WTC11 (cell line): Measurements from ENCODE around the gene AQP12A. TPM values are rescaled to one million over a fixed set of nuclear protein-coding genes. Genes with fewer than 3 reads are reported as not detected.

Experiments
- ATAC-seq: fragments of 200-7000 bp; cut with Tn5 transposase; 2 replicates; pipeline ENCODE4 v1.10.0; 2021; ENCODE audit warnings: mild to moderate bottlenecking, moderate library complexity
- CTCF ChIA-PET: fragments of 300-600 bp; sonication (Branson Sonifier 250); formaldehyde crosslinking; loops from one replicate; lab custom pipeline; 2021; ENCODE audit warnings: antibody characterized with exemption; lab: Charles Lee
- POLR2A ChIA-PET: fragments of 350-600 bp; sonication (Branson Sonifier 250); formaldehyde crosslinking; loops from one replicate; lab custom pipeline; 2021; ENCODE audit warnings: antibody characterized with exemption; lab: Charles Lee
- DNase-seq: peaks from one replicate; pipeline ENCODE4 v3.0.0; 2021; ENCODE audit warnings: low spot score
- H3K27ac Mint-ChIP-seq: 2 replicates; pipeline ENCODE4 v1.8.0; 2021; ENCODE audit warnings: mixed read lengths
- H3K27me3 Mint-ChIP-seq: 2 replicates; pipeline ENCODE4 v1.8.0; 2021; ENCODE audit warnings: low read depth, mild to moderate bottlenecking, moderate library complexity, mixed read lengths
- H3K36me3 Mint-ChIP-seq: 2 replicates; pipeline ENCODE4 v1.8.0; 2021; ENCODE audit warnings: mixed read lengths
- H3K4me1 Mint-ChIP-seq: 2 replicates; pipeline ENCODE4 v1.8.0; 2022; ENCODE audit warnings: mixed read lengths
- H3K4me3 Mint-ChIP-seq: 2 replicates; pipeline ENCODE4 v1.8.0; 2021; ENCODE audit warnings: mild to moderate bottlenecking, moderate library complexity, mixed read lengths
- H3K9me3 Mint-ChIP-seq: 2 replicates; pipeline ENCODE4 v1.8.0; 2021; ENCODE audit warnings: mixed read lengths
- CREM ChIP-seq: sonication (generic); formaldehyde crosslinking; IDR thresholded peaks from 2 replicates; pipeline ENCODE4 v1.8.1; 2022; ENCODE audit warnings: mild to moderate bottlenecking, missing genetic modification reagents, moderate library complexity
- ELF4 ChIP-seq: sonication (generic); formaldehyde crosslinking; IDR thresholded peaks from 2 replicates; pipeline ENCODE4 v1.8.1; 2022; ENCODE audit warnings: low read depth, mild to moderate bottlenecking, moderate library complexity, missing genetic modification reagents
- EMX1 ChIP-seq: fragments of 250-450 bp; sonication (Bioruptor Pico); IDR thresholded peaks from 2 replicates; pipeline ENCODE4 v1.8.0; 2021; ENCODE audit warnings: mild to moderate bottlenecking
- ETV6 ChIP-seq: sonication (generic); formaldehyde crosslinking; IDR thresholded peaks from 2 replicates; pipeline ENCODE4 v1.8.1; 2022; ENCODE audit warnings: mild to moderate bottlenecking, missing genetic modification reagents
- FOXP4 ChIP-seq: sonication (generic); formaldehyde crosslinking; IDR thresholded peaks from 2 replicates; pipeline ENCODE4 v1.8.0; 2022; ENCODE audit warnings: mild to moderate bottlenecking, missing genetic modification reagents
- IRF2 ChIP-seq: sonication (generic); formaldehyde crosslinking; IDR thresholded peaks from 2 replicates; pipeline ENCODE4 v1.8.0; 2022; ENCODE audit warnings: low read depth, missing genetic modification reagents, borderline replicate concordance
- KAT7 ChIP-seq: sonication (generic); formaldehyde crosslinking; IDR thresholded peaks from 2 replicates; pipeline ENCODE4 v1.8.1; 2023; ENCODE audit warnings: missing genetic modification reagents, mild to moderate bottlenecking, borderline replicate concordance
- PRRX2 ChIP-seq: fragments of 250-450 bp; sonication (Bioruptor Pico); IDR thresholded peaks from 2 replicates; pipeline ENCODE4 v1.8.0; 2021; ENCODE audit warnings: mild to moderate bottlenecking
- SP1 ChIP-seq: sonication (generic); formaldehyde crosslinking; conservative IDR thresholded peaks from 2 replicates; pipeline ENCODE4 v1.8.1; 2022; ENCODE audit warnings: missing genetic modification reagents
- TCF7 ChIP-seq: sonication (generic); formaldehyde crosslinking; IDR thresholded peaks from 2 replicates; pipeline ENCODE4 v1.8.0; 2022; ENCODE audit warnings: mild to moderate bottlenecking, low read depth, missing genetic modification reagents, moderate library complexity
- ZNF121 ChIP-seq: sonication (generic); formaldehyde crosslinking; IDR thresholded peaks from 2 replicates; pipeline ENCODE4 v1.8.0; 2023; ENCODE audit warnings: missing genetic modification reagents
- ZNF317 ChIP-seq: sonication (generic); formaldehyde crosslinking; IDR thresholded peaks from 2 replicates; pipeline ENCODE4 v1.8.1; 2023; ENCODE audit warnings: low read depth, mild to moderate bottlenecking, moderate library complexity, missing genetic modification reagents, borderline replicate concordance
- ZNF396 ChIP-seq: fragments of 250-450 bp; sonication (Bioruptor Pico); IDR thresholded peaks from 2 replicates; pipeline ENCODE4 v1.8.0; 2021; ENCODE audit warnings: mild to moderate bottlenecking, moderate library complexity, borderline replicate concordance
- total RNA-seq: library from RNA; stranded (reverse); gene quantifications from 3 replicates; pipeline ENCODE4 v1.2.3, GENCODE V29; 2021
- TF ChIP-seq, protein P1 (sequence below): sonication (generic); formaldehyde crosslinking; IDR thresholded peaks from 2 replicates; pipeline ENCODE4 v1.8.1; 2022; ENCODE audit warnings: low read depth, mild to moderate bottlenecking, moderate library complexity, missing genetic modification reagents, borderline replicate concordance
- TF ChIP-seq, protein P2 (sequence below): fragments of 250-450 bp; sonication (Bioruptor Pico); IDR thresholded peaks from 2 replicates; pipeline ENCODE4 v1.8.0; 2021; ENCODE audit warnings: mild to moderate bottlenecking
- TF ChIP-seq, protein P3 (sequence below): sonication (generic); formaldehyde crosslinking; IDR thresholded peaks from 2 replicates; pipeline ENCODE4 v1.8.0; 2022; ENCODE audit warnings: mild to moderate bottlenecking, missing genetic modification reagents
- TF ChIP-seq, protein P4 (sequence below): sonication (generic); formaldehyde crosslinking; IDR thresholded peaks from 2 replicates; pipeline ENCODE4 v1.8.1; 2022; ENCODE audit warnings: mild to moderate bottlenecking, moderate library complexity, missing genetic modification reagents
- TF ChIP-seq, protein P5 (sequence below): fragments of 250-450 bp; sonication (Bioruptor Pico); IDR thresholded peaks from 2 replicates; pipeline ENCODE4 v1.9.0; 2021; ENCODE audit warnings: mild to moderate bottlenecking, borderline replicate concordance
- TF ChIP-seq, protein P6 (sequence below): sonication (generic); formaldehyde crosslinking; conservative IDR thresholded peaks from 2 replicates; pipeline ENCODE4 v1.8.1; 2023; ENCODE audit warnings: mild to moderate bottlenecking, low read depth, missing genetic modification reagents, moderate library complexity
- TF ChIP-seq, protein P7 (sequence below): fragments of 250-450 bp; sonication (Bioruptor Pico); IDR thresholded peaks from 2 replicates; pipeline ENCODE4 v1.9.0; 2021; ENCODE audit warnings: mild to moderate bottlenecking

Gene AQP12A
- total RNA-seq, 1 experiment from 2014 or later: not detected

DNA sequence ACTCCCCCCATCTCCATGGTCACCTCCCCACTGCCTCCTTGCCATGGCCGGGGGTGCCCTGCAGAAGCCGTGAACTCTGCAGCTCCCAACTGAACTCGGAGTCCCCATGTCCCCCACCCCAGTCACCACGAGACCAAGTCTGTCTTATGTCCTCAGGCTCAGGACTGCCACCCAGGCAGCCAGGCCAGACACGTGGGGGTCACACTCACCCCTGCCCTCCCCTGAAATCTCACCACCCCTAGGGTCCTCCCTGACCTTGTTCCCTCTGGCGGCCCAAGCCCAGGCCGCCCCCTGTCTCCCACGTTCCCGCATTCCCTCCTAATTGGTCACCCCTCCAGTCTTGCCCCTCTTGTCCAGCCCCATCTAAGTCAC is 11.0 kb downstream of the AQP12A start:
- no peak for ATAC-seq
- no peaks in the 10 kb centered on the region for H3K36me3 Mint-ChIP-seq
- H3K4me1 Mint-ChIP-seq: no peaks in the 10 kb centered on the region
- no peaks in the 10 kb centered on the region for H3K9me3 Mint-ChIP-seq
- no peak overlapping the region for H3K4me3 Mint-ChIP-seq
- DNase-seq: no peak
- no peak for TF ChIP-seq SP1 (CRISPR knock-in tag)
- TF ChIP-seq ZNF317 (CRISPR knock-in tag): no peak
- no peak for TF ChIP-seq TCF7 (CRISPR knock-in tag)
- TF ChIP-seq, protein P1, sequence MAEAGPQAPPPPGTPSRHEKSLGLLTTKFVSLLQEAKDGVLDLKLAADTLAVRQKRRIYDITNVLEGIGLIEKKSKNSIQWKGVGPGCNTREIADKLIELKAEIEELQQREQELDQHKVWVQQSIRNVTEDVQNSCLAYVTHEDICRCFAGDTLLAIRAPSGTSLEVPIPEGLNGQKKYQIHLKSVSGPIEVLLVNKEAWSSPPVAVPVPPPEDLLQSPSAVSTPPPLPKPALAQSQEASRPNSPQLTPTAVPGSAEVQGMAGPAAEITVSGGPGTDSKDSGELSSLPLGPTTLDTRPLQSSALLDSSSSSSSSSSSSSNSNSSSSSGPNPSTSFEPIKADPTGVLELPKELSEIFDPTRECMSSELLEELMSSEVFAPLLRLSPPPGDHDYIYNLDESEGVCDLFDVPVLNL (CRISPR knock-in tag): no peak
- TF ChIP-seq, protein P2, sequence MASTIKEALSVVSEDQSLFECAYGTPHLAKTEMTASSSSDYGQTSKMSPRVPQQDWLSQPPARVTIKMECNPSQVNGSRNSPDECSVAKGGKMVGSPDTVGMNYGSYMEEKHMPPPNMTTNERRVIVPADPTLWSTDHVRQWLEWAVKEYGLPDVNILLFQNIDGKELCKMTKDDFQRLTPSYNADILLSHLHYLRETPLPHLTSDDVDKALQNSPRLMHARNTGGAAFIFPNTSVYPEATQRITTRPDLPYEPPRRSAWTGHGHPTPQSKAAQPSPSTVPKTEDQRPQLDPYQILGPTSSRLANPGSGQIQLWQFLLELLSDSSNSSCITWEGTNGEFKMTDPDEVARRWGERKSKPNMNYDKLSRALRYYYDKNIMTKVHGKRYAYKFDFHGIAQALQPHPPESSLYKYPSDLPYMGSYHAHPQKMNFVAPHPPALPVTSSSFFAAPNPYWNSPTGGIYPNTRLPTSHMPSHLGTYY (CRISPR knock-in tag): no peak
- no peak for TF ChIP-seq PRRX2 (CRISPR knock-in tag)
- TF ChIP-seq, protein P3, sequence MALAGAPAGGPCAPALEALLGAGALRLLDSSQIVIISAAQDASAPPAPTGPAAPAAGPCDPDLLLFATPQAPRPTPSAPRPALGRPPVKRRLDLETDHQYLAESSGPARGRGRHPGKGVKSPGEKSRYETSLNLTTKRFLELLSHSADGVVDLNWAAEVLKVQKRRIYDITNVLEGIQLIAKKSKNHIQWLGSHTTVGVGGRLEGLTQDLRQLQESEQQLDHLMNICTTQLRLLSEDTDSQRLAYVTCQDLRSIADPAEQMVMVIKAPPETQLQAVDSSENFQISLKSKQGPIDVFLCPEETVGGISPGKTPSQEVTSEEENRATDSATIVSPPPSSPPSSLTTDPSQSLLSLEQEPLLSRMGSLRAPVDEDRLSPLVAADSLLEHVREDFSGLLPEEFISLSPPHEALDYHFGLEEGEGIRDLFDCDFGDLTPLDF: no peak
- TF ChIP-seq, protein P4, sequence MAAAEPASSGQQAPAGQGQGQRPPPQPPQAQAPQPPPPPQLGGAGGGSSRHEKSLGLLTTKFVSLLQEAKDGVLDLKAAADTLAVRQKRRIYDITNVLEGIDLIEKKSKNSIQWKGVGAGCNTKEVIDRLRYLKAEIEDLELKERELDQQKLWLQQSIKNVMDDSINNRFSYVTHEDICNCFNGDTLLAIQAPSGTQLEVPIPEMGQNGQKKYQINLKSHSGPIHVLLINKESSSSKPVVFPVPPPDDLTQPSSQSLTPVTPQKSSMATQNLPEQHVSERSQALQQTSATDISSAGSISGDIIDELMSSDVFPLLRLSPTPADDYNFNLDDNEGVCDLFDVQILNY (CRISPR knock-in tag): no peak
- no peak for TF ChIP-seq EMX1 (CRISPR knock-in tag)
- no peak for TF ChIP-seq IRF2 (CRISPR knock-in tag)
- no peak for TF ChIP-seq KAT7 (CRISPR knock-in tag)
- TF ChIP-seq ZNF396 (CRISPR knock-in tag): no peak
- TF ChIP-seq, protein P5, sequence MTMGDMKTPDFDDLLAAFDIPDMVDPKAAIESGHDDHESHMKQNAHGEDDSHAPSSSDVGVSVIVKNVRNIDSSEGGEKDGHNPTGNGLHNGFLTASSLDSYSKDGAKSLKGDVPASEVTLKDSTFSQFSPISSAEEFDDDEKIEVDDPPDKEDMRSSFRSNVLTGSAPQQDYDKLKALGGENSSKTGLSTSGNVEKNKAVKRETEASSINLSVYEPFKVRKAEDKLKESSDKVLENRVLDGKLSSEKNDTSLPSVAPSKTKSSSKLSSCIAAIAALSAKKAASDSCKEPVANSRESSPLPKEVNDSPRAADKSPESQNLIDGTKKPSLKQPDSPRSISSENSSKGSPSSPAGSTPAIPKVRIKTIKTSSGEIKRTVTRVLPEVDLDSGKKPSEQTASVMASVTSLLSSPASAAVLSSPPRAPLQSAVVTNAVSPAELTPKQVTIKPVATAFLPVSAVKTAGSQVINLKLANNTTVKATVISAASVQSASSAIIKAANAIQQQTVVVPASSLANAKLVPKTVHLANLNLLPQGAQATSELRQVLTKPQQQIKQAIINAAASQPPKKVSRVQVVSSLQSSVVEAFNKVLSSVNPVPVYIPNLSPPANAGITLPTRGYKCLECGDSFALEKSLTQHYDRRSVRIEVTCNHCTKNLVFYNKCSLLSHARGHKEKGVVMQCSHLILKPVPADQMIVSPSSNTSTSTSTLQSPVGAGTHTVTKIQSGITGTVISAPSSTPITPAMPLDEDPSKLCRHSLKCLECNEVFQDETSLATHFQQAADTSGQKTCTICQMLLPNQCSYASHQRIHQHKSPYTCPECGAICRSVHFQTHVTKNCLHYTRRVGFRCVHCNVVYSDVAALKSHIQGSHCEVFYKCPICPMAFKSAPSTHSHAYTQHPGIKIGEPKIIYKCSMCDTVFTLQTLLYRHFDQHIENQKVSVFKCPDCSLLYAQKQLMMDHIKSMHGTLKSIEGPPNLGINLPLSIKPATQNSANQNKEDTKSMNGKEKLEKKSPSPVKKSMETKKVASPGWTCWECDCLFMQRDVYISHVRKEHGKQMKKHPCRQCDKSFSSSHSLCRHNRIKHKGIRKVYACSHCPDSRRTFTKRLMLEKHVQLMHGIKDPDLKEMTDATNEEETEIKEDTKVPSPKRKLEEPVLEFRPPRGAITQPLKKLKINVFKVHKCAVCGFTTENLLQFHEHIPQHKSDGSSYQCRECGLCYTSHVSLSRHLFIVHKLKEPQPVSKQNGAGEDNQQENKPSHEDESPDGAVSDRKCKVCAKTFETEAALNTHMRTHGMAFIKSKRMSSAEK: no peak
- TF ChIP-seq ETV6 (CRISPR knock-in tag): no peak
- TF ChIP-seq ELF4 (CRISPR knock-in tag): no peak
- TF ChIP-seq, protein P6, sequence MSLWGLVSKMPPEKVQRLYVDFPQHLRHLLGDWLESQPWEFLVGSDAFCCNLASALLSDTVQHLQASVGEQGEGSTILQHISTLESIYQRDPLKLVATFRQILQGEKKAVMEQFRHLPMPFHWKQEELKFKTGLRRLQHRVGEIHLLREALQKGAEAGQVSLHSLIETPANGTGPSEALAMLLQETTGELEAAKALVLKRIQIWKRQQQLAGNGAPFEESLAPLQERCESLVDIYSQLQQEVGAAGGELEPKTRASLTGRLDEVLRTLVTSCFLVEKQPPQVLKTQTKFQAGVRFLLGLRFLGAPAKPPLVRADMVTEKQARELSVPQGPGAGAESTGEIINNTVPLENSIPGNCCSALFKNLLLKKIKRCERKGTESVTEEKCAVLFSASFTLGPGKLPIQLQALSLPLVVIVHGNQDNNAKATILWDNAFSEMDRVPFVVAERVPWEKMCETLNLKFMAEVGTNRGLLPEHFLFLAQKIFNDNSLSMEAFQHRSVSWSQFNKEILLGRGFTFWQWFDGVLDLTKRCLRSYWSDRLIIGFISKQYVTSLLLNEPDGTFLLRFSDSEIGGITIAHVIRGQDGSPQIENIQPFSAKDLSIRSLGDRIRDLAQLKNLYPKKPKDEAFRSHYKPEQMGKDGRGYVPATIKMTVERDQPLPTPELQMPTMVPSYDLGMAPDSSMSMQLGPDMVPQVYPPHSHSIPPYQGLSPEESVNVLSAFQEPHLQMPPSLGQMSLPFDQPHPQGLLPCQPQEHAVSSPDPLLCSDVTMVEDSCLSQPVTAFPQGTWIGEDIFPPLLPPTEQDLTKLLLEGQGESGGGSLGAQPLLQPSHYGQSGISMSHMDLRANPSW (CRISPR knock-in tag): no peak
- TF ChIP-seq FOXP4 (CRISPR knock-in tag): no peak
- no peak for TF ChIP-seq CREM
- TF ChIP-seq ZNF121 (CRISPR knock-in tag): no peak
- TF ChIP-seq, protein P7, sequence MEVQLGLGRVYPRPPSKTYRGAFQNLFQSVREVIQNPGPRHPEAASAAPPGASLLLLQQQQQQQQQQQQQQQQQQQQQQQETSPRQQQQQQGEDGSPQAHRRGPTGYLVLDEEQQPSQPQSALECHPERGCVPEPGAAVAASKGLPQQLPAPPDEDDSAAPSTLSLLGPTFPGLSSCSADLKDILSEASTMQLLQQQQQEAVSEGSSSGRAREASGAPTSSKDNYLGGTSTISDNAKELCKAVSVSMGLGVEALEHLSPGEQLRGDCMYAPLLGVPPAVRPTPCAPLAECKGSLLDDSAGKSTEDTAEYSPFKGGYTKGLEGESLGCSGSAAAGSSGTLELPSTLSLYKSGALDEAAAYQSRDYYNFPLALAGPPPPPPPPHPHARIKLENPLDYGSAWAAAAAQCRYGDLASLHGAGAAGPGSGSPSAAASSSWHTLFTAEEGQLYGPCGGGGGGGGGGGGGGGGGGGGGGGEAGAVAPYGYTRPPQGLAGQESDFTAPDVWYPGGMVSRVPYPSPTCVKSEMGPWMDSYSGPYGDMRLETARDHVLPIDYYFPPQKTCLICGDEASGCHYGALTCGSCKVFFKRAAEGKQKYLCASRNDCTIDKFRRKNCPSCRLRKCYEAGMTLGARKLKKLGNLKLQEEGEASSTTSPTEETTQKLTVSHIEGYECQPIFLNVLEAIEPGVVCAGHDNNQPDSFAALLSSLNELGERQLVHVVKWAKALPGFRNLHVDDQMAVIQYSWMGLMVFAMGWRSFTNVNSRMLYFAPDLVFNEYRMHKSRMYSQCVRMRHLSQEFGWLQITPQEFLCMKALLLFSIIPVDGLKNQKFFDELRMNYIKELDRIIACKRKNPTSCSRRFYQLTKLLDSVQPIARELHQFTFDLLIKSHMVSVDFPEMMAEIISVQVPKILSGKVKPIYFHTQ (CRISPR knock-in tag): no peak
- H3K27me3 Mint-ChIP-seq: no peaks in the 10 kb centered on the region
- ChIA-PET POLR2A (interaction anchor here (0.7 kb wide), 1 partner anchor 183 kb away, joined by 4 read pairs; no protein-coding TSS in a partner anchor), CTCF (no interaction called here)
- H3K27ac Mint-ChIP-seq: no peak overlapping the region
